Stomach (tissue), 4 donors: ENCODE measurements around the gene PLA2G1B.

ENCODE experiments used
- CTCF ChIP-seq, 7 experiments: fragments of 450-650 bp in 4 of 7; fragments of 200-600 bp in 3 of 7; sonication (generic) in 3 of 7; IDR thresholded peaks; one replicate each; pipeline ENCODE4 v1.5.1; 2016 to 2019; ENCODE audit warnings: antibody characterized with exemption in 7 of 7, control low read depth in 2 of 7, mild to moderate bottlenecking in 1 of 7
- EP300 ChIP-seq: sonication (generic); formaldehyde crosslinking; IDR thresholded peaks from one replicate; pipeline ENCODE4 v1.6.1; 2017; ENCODE audit warnings: antibody characterized with exemption
- POLR2A ChIP-seq, 4 donors: fragments of 450-650 bp; IDR thresholded peaks; one replicate each; pipeline ENCODE4 v1.6.1; 2016; ENCODE audit warnings: antibody characterized with exemption in 4 of 4, control low read depth in 2 of 4, mild to moderate bottlenecking in 1 of 4, moderate library complexity in 1 of 4
- POLR2AphosphoS5 ChIP-seq, 3 donors: sonication (generic); formaldehyde crosslinking; IDR thresholded peaks; one replicate each; pipeline ENCODE4 v1.6.1; 2016; ENCODE audit warnings: antibody characterized with exemption in 3 of 3

DNA sequence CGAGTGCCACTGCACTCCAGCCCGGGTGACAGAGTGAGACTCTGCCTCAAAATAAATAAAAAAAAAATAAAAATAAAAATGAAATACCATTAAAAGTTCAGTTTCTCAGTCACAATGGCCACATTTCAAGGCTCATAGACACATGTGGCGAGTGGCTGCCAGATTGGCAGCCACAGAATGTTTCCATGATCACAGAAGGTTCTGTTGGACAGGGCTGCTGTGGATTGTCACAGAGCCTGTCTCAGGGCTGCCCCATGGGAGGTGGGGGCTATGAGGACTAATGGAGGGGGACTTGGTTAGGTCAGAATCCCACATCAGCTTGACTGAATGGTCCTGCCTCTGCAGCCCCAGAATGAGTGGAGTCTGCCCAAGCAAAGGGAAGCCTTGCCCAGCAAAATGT is 3.8 kb upstream of the PLA2G1B start:
- TF ChIP-seq CTCF (IDR thresholded peaks at IDR 0.05), result no peak
- no peak for TF ChIP-seq POLR2A (IDR thresholded peaks at IDR 0.05)
- no peak for TF ChIP-seq EP300
- TF ChIP-seq POLR2AphosphoS5 (IDR thresholded peaks at IDR 0.05), result no peak
